ENCODE results near the gene ZBTB42. TPM values are rescaled to one million over a fixed set of nuclear protein-coding genes. Genes with fewer than 3 reads are reported as not detected.
A peak's percentile ranks its signal among the peaks of the same experiment; 100 is the strongest.

Gene ZBTB42
- total RNA-seq, 2 experiments from 2014 or later: 2.9 to 3.0 TPM

GRCh38 chr14:104789752-104790743 lies 10.9 kb upstream of the ZBTB42 start:
- CTCF ChIA-PET: interaction anchor here (0.6 kb wide), 1 partner anchor 118 kb away, joined by 3 read pairs; no protein-coding TSS in a partner anchor
- Histone ChIP-seq H3K9me3 (ENCODE audit: control insufficient read depth in 1 of 2, insufficient read depth in 1 of 2, low read length in 2 of 2) (no peaks in the 10 kb centered on the region), H3K4me3 (ENCODE audit: low read length) (no peak overlapping the region), H3K27me3 (ENCODE audit: control insufficient read depth in 1 of 2, insufficient read depth in 2 of 2, low read length in 2 of 2) (no peaks in the 10 kb centered on the region), H3K4me1 (ENCODE audit: insufficient read depth, low read length) (peaks cover 88% of the 10 kb centered on the region), H3K36me3 (ENCODE audit: insufficient read depth, low read length) (peaks cover 47% of the 10 kb centered on the region), H3K27ac (ENCODE audit: low read depth in 1 of 2, low read length in 2 of 2) (no peak overlapping the region)
- intact Hi-C loops (cut with DNase I, micrococcal nuclease): loop anchor here in 1 of 2 experiments (10.0 kb wide), 1 partner anchor 705 kb away; the partner anchor contains the start of gene TEDC1
- Mint-ChIP-seq H3K27me3 (no peaks in the 10 kb centered on the region), H3K36me3 (ENCODE audit: low read depth) (peaks cover 21% of the 10 kb centered on the region), H3K4me3 (no peak overlapping the region), H3K9me3 (no peaks in the 10 kb centered on the region), H3K4me1 (ENCODE audit: low read depth) (peaks cover 43% of the 10 kb centered on the region), H3K27ac (no peak overlapping the region)
- no peak for TF ChIP-seq CTCF (IDR thresholded peaks at IDR 0.05)
- POLR2A ChIA-PET: interaction anchor here (1.1 kb wide), 1 partner anchor 10 kb away, joined by 4 read pairs; the partner anchor contains the start of gene ZBTB42
- DNase-seq (no peak), ATAC-seq (ENCODE audit: poor library complexity) (no peak)

GRCh38 chr14:104791425-104791824 lies 9.5 kb upstream of the ZBTB42 start:
- no peak for TF ChIP-seq CTCF (IDR thresholded peaks at IDR 0.05)
- no peak overlapping the region for H3K27ac Mint-ChIP-seq
- intact Hi-C loops (cut with DNase I, micrococcal nuclease): loop anchor here in 1 of 2 experiments (10.0 kb wide), 1 partner anchor 703 kb away; the partner anchor contains the start of gene TEDC1
- no peaks in the 10 kb centered on the region for H3K27me3 ChIP-seq (ENCODE audit: control insufficient read depth in 1 of 2, insufficient read depth in 2 of 2, low read length in 2 of 2)
- no peaks in the 10 kb centered on the region for H3K27me3 Mint-ChIP-seq
- H3K4me1 Mint-ChIP-seq (ENCODE audit: low read depth): peaks cover 43% of the 10 kb centered on the region
- peaks cover 85% of the 10 kb centered on the region for H3K4me1 ChIP-seq (ENCODE audit: insufficient read depth, low read length)
- H3K27ac ChIP-seq (ENCODE audit: low read depth in 1 of 2, low read length in 2 of 2): no peak overlapping the region
- peaks cover 21% of the 10 kb centered on the region for H3K36me3 Mint-ChIP-seq (ENCODE audit: low read depth)
- ATAC-seq (ENCODE audit: poor library complexity) (no peak), DNase-seq (no peak)
- H3K4me3 Mint-ChIP-seq: peak overlapping the region; percentile 68
- no peak overlapping the region for H3K4me3 ChIP-seq (ENCODE audit: low read length)
- peaks cover 47% of the 10 kb centered on the region for H3K36me3 ChIP-seq (ENCODE audit: insufficient read depth, low read length)
- no peaks in the 10 kb centered on the region for H3K9me3 Mint-ChIP-seq
- no peaks in the 10 kb centered on the region for H3K9me3 ChIP-seq (ENCODE audit: control insufficient read depth in 1 of 2, insufficient read depth in 1 of 2, low read length in 2 of 2)
- CTCF ChIA-PET: no interaction called here
- POLR2A ChIA-PET: no interaction called here

- CTCF ChIA-PET: no interaction called here
Measured at GRCh38 chr14:104792101-104792884, 8.6 kb upstream of the ZBTB42 start.

More at GRCh38 chr14:104792101-104792884, 8.6 kb upstream of the ZBTB42 start:
- Mint-ChIP-seq H3K27ac (peak overlapping the region; percentile 20), H3K4me3 (peak overlapping the region; percentile 90), H3K27me3 (no peaks in the 10 kb centered on the region), H3K36me3 (ENCODE audit: low read depth) (peaks cover 21% of the 10 kb centered on the region), H3K4me1 (ENCODE audit: low read depth) (peaks cover 46% of the 10 kb centered on the region), H3K9me3 (no peaks in the 10 kb centered on the region)
- Histone ChIP-seq H3K36me3 (ENCODE audit: insufficient read depth, low read length) (peaks cover 47% of the 10 kb centered on the region), H3K4me3 (ENCODE audit: low read length) (no peak overlapping the region), H3K9me3 (ENCODE audit: control insufficient read depth in 1 of 2, insufficient read depth in 1 of 2, low read length in 2 of 2) (no peaks in the 10 kb centered on the region), H3K27me3 (ENCODE audit: control insufficient read depth in 1 of 2, insufficient read depth in 2 of 2, low read length in 2 of 2) (no peaks in the 10 kb centered on the region), H3K4me1 (ENCODE audit: insufficient read depth, low read length) (peaks cover 84% of the 10 kb centered on the region), H3K27ac (ENCODE audit: low read depth in 1 of 2, low read length in 2 of 2) (no peak overlapping the region)
- ATAC-seq (ENCODE audit: poor library complexity) (no peak), DNase-seq (no peak)
- TF ChIP-seq CTCF (IDR thresholded peaks at IDR 0.05): no peak
- POLR2A ChIA-PET: interaction anchor here (1.1 kb wide), 1 partner anchor 8 kb away, joined by 3 read pairs; no protein-coding TSS in a partner anchor
- intact Hi-C loops (cut with DNase I, micrococcal nuclease): loop anchor here in 1 of 2 experiments (10.0 kb wide), 1 partner anchor 703 kb away; the partner anchor contains the start of gene TEDC1
